Measurements from ENCODE around the gene ROGDI.

DNA sequence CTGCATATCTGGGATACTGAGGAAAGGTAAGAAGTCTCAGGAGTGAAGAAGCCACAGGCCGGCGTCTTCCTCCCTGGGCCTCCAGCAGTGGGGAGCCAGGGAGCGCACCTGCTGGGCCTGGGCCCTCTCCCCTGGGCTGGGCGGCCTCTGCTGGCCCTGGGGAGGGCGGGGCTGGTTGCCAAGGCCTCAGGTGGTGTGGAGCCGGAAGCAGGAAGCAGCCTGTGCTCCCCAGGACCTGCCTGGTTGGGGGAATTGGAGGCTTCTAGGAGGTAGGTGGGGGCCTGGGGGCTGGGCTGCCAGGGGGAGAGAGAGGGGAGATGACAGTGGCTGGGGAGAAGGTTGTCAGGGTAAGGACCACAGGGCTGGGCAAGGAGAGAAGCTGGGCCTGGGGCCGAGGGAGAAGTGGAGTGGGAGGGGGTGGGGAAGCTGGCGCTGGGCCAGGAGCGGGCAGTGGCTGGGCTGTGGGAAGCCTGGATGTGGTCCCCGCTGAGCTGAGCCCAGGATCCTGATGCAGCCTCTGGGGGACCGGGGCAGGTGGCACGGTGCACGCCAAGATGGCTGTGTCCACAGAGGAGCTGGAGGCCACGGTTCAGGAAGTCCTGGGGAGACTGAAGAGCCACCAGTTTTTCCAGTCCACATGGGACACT, 7.1 kb downstream of the ROGDI start, which contains the start of gene SMIM22:
- no peak for TF ChIP-seq CTCF (IDR thresholded peaks at IDR 0.05; ENCODE audit: low read depth, low read length, missing input control)
- no peak for TF ChIP-seq MAX (IDR thresholded peaks at IDR 0.05)
- TF ChIP-seq RXRA (IDR thresholded peaks at IDR 0.05), result no peak
- TF ChIP-seq TAF1 (conservative IDR thresholded peaks at IDR 0.05), result no peak
- no peak for TF ChIP-seq YY1 (IDR thresholded peaks at IDR 0.05)
- TF ChIP-seq REST (IDR thresholded peaks at IDR 0.05), result no peak
- TF ChIP-seq, protein P1, sequence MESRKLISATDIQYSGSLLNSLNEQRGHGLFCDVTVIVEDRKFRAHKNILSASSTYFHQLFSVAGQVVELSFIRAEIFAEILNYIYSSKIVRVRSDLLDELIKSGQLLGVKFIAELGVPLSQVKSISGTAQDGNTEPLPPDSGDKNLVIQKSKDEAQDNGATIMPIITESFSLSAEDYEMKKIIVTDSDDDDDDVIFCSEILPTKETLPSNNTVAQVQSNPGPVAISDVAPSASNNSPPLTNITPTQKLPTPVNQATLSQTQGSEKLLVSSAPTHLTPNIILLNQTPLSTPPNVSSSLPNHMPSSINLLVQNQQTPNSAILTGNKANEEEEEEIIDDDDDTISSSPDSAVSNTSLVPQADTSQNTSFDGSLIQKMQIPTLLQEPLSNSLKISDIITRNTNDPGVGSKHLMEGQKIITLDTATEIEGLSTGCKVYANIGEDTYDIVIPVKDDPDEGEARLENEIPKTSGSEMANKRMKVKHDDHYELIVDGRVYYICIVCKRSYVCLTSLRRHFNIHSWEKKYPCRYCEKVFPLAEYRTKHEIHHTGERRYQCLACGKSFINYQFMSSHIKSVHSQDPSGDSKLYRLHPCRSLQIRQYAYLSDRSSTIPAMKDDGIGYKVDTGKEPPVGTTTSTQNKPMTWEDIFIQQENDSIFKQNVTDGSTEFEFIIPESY (IDR thresholded peaks at IDR 0.05), result no peak
- TF ChIP-seq RAD21 (IDR thresholded peaks at IDR 0.05), result no peak

Data from liver (tissue), 3 donors.